ENCODE results near the gene BDKRB2.

GRCh38 chr14:96231526-96232130 is 27.0 kb downstream of the BDKRB2 start:
- TF ChIP-seq CTCF (conservative IDR thresholded peaks at IDR 0.05) (no peak), EZH2 (IDR thresholded peaks at IDR 0.05; ENCODE audit: low read depth) (no peak)

Measured in PC-9 (cell line).